Measurements from ENCODE around the gene NOVA2. TPM values are rescaled to one million over a fixed set of nuclear protein-coding genes. Genes with fewer than 3 reads are reported as not detected.
A peak's percentile ranks its signal among the peaks of the same experiment; 100 is the strongest.

NOVA2 gene
- total and polyA plus RNA-seq, 9 of the 15 experiments (the other 6 are each of a cell fraction or from before 2014, with no cell fraction given): not detected

DNA sequence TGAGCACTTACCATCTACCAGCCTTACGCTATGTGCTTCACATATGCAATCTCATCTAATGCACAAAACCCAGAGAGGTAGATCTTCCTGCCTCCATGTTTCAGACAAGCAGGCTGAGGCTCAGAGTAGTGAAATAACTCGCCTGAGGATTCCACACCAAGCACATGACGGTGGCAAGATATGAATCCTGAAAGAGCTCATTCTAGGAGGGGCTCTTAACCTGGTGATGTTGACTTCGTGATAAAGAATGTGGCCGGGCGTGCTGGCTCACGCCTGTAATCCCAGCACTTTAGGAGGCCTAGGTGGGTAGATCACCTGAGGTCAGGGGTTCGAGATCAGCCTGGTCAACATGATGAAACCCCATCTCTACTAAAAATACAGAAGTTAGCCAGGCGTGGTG, 5.0 kb downstream of the NOVA2 start:
- FAIRE-seq (no peak), DNase-seq (ENCODE audit: extremely low read depth in 1 of 4, low spot score in 3 of 4) (no peak), ATAC-seq (no peak)
- intact Hi-C loops (cut with micrococcal nuclease) (no loop called here), in situ Hi-C loops (cut with MboI) (no loop called here)
- H3K9me1 ChIP-seq (ENCODE audit: control insufficient read depth, insufficient read depth, low read length): no peaks in the 10 kb centered on the region
- no peak overlapping the region for H3K27ac ChIP-seq (ENCODE audit: extremely low read depth, low read depth, low read length)
- POLR2A ChIA-PET: interaction anchor here (0.7 kb wide), 1 partner anchor 27 kb away, joined by 3 read pairs; the partner anchor contains the start of gene CCDC61
- no peaks in the 10 kb centered on the region for H3K79me2 ChIP-seq (ENCODE audit: control insufficient read depth, insufficient read depth, low read length)
- no TSS peak for BruUV-seq (replicated peaks)
- H3K4me2 ChIP-seq (ENCODE audit: insufficient read depth, low read length): no peak overlapping the region
- H4K20me1 ChIP-seq (replicated peaks; ENCODE audit: control insufficient read depth, insufficient read depth, low read length): peaks cover 13% of the 10 kb centered on the region
- H3K36me3 ChIP-seq (ENCODE audit: control insufficient read depth, insufficient read depth, low read length): no peaks in the 10 kb centered on the region
- H3K27me3 ChIP-seq (ENCODE audit: control insufficient read depth in 2 of 2, insufficient read depth in 2 of 2, low read length in 2 of 2): peaks cover 32 to 59% of the 10 kb centered on the region in 2 experiments
- 6% methylated on average over 9 of the region's 9 CpGs for WGBS (ENCODE audit: insufficient coverage, low coverage, missing lambda C conversion rate)
- no peak for TF ChIP-seq ZKSCAN1 (IDR thresholded peaks at IDR 0.05; ENCODE audit: low read depth, low read length)
- TF ChIP-seq, protein P1, sequence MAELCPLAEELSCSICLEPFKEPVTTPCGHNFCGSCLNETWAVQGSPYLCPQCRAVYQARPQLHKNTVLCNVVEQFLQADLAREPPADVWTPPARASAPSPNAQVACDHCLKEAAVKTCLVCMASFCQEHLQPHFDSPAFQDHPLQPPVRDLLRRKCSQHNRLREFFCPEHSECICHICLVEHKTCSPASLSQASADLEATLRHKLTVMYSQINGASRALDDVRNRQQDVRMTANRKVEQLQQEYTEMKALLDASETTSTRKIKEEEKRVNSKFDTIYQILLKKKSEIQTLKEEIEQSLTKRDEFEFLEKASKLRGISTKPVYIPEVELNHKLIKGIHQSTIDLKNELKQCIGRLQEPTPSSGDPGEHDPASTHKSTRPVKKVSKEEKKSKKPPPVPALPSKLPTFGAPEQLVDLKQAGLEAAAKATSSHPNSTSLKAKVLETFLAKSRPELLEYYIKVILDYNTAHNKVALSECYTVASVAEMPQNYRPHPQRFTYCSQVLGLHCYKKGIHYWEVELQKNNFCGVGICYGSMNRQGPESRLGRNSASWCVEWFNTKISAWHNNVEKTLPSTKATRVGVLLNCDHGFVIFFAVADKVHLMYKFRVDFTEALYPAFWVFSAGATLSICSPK (IDR thresholded peaks at IDR 0.05; ENCODE audit: borderline replicate concordance): no peak
- H3K9ac ChIP-seq (ENCODE audit: insufficient read depth in 1 of 2, low read depth in 2 of 2, low read length in 2 of 2): no peak overlapping the region
- no peaks in the 10 kb centered on the region for H3K9me3 ChIP-seq (replicated peaks; ENCODE audit: control insufficient read depth, insufficient read depth, low read depth, low read length)
- CTCF ChIA-PET (ENCODE audit: low intra/inter-chr PET ratio): no interaction called here
- H3K4me1 ChIP-seq (replicated peaks in 1 of 2; ENCODE audit: control insufficient read depth in 2 of 2, insufficient read depth in 2 of 2, low read length in 2 of 2): peaks cover 0 to 9% of the 10 kb centered on the region in 2 experiments; a peak in 2 of 5 replicates
- H3K4me3 ChIP-seq: no peak overlapping the region
- no peak overlapping the region for H2AFZ ChIP-seq (ENCODE audit: low read depth, low read length)

DNA sequence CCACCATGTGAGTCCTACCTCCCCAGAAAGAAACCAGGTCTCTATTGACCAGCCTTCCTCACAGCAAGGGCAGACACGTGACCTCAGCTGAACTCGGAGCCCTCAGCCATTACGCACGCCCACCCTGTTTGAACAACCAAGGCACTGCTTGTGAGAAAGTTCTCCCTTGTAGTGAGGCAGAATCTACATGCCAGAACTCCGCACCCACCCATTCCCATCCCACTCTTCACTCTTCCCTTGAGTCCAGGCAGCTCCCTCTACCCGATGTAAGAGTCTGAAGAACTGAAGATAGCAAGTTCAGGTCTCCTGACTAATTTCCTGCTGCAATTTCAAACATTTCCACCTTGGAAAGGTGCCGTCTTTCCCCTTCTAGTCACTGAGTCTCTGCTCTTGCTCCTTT, 6.4 kb downstream of the NOVA2 start:
- POLR2A ChIA-PET: no interaction called here
- TF ChIP-seq, protein P2, sequence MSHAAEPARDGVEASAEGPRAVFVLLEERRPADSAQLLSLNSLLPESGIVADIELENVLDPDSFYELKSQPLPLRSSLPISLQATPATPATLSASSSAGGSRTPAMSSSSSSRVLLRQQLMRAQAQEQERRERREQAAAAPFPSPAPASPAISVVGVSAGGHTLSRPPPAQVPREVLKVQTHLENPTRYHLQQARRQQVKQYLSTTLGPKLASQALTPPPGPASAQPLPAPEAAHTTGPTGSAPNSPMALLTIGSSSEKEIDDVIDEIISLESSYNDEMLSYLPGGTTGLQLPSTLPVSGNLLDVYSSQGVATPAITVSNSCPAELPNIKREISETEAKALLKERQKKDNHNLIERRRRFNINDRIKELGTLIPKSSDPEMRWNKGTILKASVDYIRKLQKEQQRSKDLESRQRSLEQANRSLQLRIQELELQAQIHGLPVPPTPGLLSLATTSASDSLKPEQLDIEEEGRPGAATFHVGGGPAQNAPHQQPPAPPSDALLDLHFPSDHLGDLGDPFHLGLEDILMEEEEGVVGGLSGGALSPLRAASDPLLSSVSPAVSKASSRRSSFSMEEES (CRISPR knock-in tag; IDR thresholded peaks at IDR 0.05): 0 out of 2 replicates have a peak, but pooled peaks have one; percentile 2
- no peak for TF ChIP-seq PRPF4 (IDR thresholded peaks at IDR 0.05; ENCODE audit: insufficient read depth, low read depth, low read length, poor library complexity, severe bottlenecking)
- TF ChIP-seq ZNF75A (CRISPR knock-in tag; IDR thresholded peaks at IDR 0.05): no peak
- TF ChIP-seq RAD51 (IDR thresholded peaks at IDR 0.05; ENCODE audit: borderline replicate concordance, low read depth): 0 out of 2 replicates have a peak, but pooled peaks have one; percentile 11
- Histone ChIP-seq H3K9me1 (ENCODE audit: control insufficient read depth, insufficient read depth, low read length) (no peaks in the 10 kb centered on the region), H3K4me2 (ENCODE audit: insufficient read depth, low read length) (no peak overlapping the region), H4K20me1 (replicated peaks; ENCODE audit: control insufficient read depth, insufficient read depth, low read length) (peaks cover 9% of the 10 kb centered on the region), H3K27ac (ENCODE audit: extremely low read depth, low read depth, low read length) (no peak overlapping the region), H2AFZ (ENCODE audit: low read depth, low read length) (no peak overlapping the region), H3K4me1 (replicated peaks in 1 of 2; ENCODE audit: control insufficient read depth in 2 of 2, insufficient read depth in 2 of 2, low read length in 2 of 2) (peaks cover 0 to 5% of the 10 kb centered on the region in 2 experiments; a peak in 1 of 5 replicates), H3K36me3 (ENCODE audit: control insufficient read depth, insufficient read depth, low read length) (no peaks in the 10 kb centered on the region), H3K4me3 (no peak overlapping the region), H3K9me3 (replicated peaks; ENCODE audit: control insufficient read depth, insufficient read depth, low read depth, low read length) (no peaks in the 10 kb centered on the region), H3K79me2 (ENCODE audit: control insufficient read depth, insufficient read depth, low read length) (no peaks in the 10 kb centered on the region), H3K9ac (ENCODE audit: insufficient read depth in 1 of 2, low read depth in 2 of 2, low read length in 2 of 2) (no peak overlapping the region), H3K27me3 (ENCODE audit: control insufficient read depth in 2 of 2, insufficient read depth in 2 of 2, low read length in 2 of 2) (peaks cover 30 to 67% of the 10 kb centered on the region in 2 experiments)
- WGBS (ENCODE audit: insufficient coverage, low coverage, missing lambda C conversion rate): 3% methylated on average over 7 of the region's 7 CpGs
- FAIRE-seq (no peak), ATAC-seq (no peak), DNase-seq (ENCODE audit: extremely low read depth in 1 of 4, low spot score in 3 of 4) (no peak)
- in situ Hi-C loops (cut with MboI): no loop called here
- BruUV-seq (replicated peaks): no TSS peak
- intact Hi-C loops (cut with micrococcal nuclease): no loop called here
- CTCF ChIA-PET (ENCODE audit: low intra/inter-chr PET ratio): no interaction called here
